Measurements from ENCODE around the gene OR8J3.
"Not testable (repeated sequence)": the region's sequence is repeated elsewhere in the genome, so short reads cannot be mapped to it uniquely, and the experiment has no call there.

The OR8J3 gene

GRCh38 chr11:56140151-56140661 lies at the start of gene OR8J3:
TSS of gene OR8J3 (minus strand) at chr11:56140201. CDS start at chr11:56137718, 2,483 bp downstream.
- DNase-seq, result no peak

- DNase-seq, result no peak
Measured at GRCh38 chr11:56188602-56189001, 48.6 kb upstream of the OR8J3 start.

GRCh38 chr11:56183459-56183858 lies 43.5 kb upstream of the OR8J3 start:
- DNase-seq, result no peak

- no peak for DNase-seq
Measured at GRCh38 chr11:56176318-56176717, 36.3 kb upstream of the OR8J3 start, which contains the start of gene OR5J2. TSS of gene OR5J2 (plus strand) at chr11:56176618. CDS start at chr11:56176618, 0 bp downstream.

GRCh38 chr11:56172256-56172830 lies 32.3 kb upstream of the OR8J3 start:
- DNase-seq, result no peak

- no peak for DNase-seq
Measured at GRCh38 chr11:56163804-56164203, 23.8 kb upstream of the OR8J3 start.

GRCh38 chr11:56160217-56160616 lies 20.2 kb upstream of the OR8J3 start, which contains the start of gene OR8K5:
TSS of gene OR8K5 (minus strand) at chr11:56160317. CDS start at chr11:56160317, 0 bp downstream.
- no peak for DNase-seq

GRCh38 chr11:56152333-56152732 lies 12.3 kb upstream of the OR8J3 start:
- no peak for DNase-seq

- DNase-seq, result no peak
Measured at GRCh38 chr11:56151376-56151775, 11.4 kb upstream of the OR8J3 start.

- DNase-seq, result not testable (repeated sequence)
Measured at GRCh38 chr11:56143681-56144080, 3.7 kb upstream of the OR8J3 start.

GRCh38 chr11:56122073-56122472 lies 17.9 kb downstream of the OR8J3 start, which contains the start of gene OR8H3:
TSS of gene OR8H3 (plus strand) at chr11:56122373. CDS start at chr11:56122373, 0 bp downstream.
- DNase-seq, result no peak

- DNase-seq, result no peak
Measured at GRCh38 chr11:56103210-56103737, 36.7 kb downstream of the OR8J3 start, which contains the start of gene OR8H2. TSS of gene OR8H2 (plus strand) at chr11:56103687. CDS start at chr11:56105043, 1,356 bp downstream.

- no peak for DNase-seq
Measured at GRCh38 chr11:56093008-56093407, 47.0 kb downstream of the OR8J3 start, which contains the start of gene OR8I2. TSS of gene OR8I2 (plus strand) at chr11:56093308. CDS start at chr11:56093308, 0 bp downstream.

- DNase-seq, result no peak
Measured at GRCh38 chr11:56089697-56090096, 50.3 kb downstream of the OR8J3 start.

Data from MV-4-11 (cell line).